Suprapubic skin (tissue), 3 donors: Measurements from ENCODE around the gene ACOT7.

Experiments
- CTCF ChIP-seq, 2 donors: fragments of 200-600 bp in 1 of 2; fragments of 450-650 bp in 1 of 2; sonication (generic) in 1 of 2; IDR thresholded peaks; one replicate each; pipeline ENCODE4 v1.5.1; 2016 to 2019; ENCODE audit warnings: antibody characterized with exemption in 2 of 2, mild to moderate bottlenecking in 1 of 2, moderate library complexity in 1 of 2
- EP300 ChIP-seq: sonication (generic); formaldehyde crosslinking; IDR thresholded peaks from one replicate; pipeline ENCODE4 v1.6.1; 2017; ENCODE audit warnings: antibody characterized with exemption

GRCh38 chr1:6280761-6281451, 112.7 kb downstream of the ACOT7 start:
- TF ChIP-seq CTCF (IDR thresholded peaks at IDR 0.05), result no peak
- no peak for TF ChIP-seq EP300
